HepG2 (cell line): ENCODE measurements around the gene PARS2.

Source experiments
- GABPB1 ChIP-seq: IDR thresholded peaks from 2 replicates; pipeline ENCODE4 v1.6.1; 2016; ENCODE audit warnings: mild to moderate bottlenecking, missing genetic modification reagents, moderate library complexity, missing compliant biosample characterization
- NCOR1 ChIP-seq: fragments of 200-600 bp; sonication (generic); IDR thresholded peaks from 2 replicates; pipeline ENCODE4 v1.7.0; 2017; ENCODE audit warnings: antibody characterized with exemption, low read length, borderline replicate concordance
- ZNF329 ChIP-seq: sonication (generic); formaldehyde crosslinking; IDR thresholded peaks from 2 replicates; pipeline ENCODE4 v1.9.0; 2021; ENCODE audit warnings: low read depth, mild to moderate bottlenecking, missing genetic modification reagents

GRCh38 chr1:54766726-54767125 is 2.4 kb upstream of the PARS2 start:
- TF ChIP-seq NCOR1 (no peak), GABPB1 (no peak), ZNF329 (CRISPR knock-in tag) (no peak)
